Prostate gland (tissue), 2 donors: Measurements from ENCODE around the gene STAM.

Experiments used
- POLR2A ChIP-seq: fragments of 450-650 bp; IDR thresholded peaks from one replicate; pipeline ENCODE4 v1.6.1; 2016; ENCODE audit warnings: antibody characterized with exemption, mild to moderate bottlenecking
- TF ChIP-seq, protein P1 (sequence below), 4 experiments: fragments of 200-600 bp in 2 of 4; fragments of 450-650 bp in 2 of 4; sonication (generic) in 2 of 4; IDR thresholded peaks; 1 replicate in 3 of 4; 2 replicates in 1 of 4; pipeline ENCODE4 v1.5.1; 2016 to 2019; ENCODE audit warnings: antibody characterized with exemption in 4 of 4, mild to moderate bottlenecking in 2 of 4, moderate library complexity in 2 of 4

DNA sequence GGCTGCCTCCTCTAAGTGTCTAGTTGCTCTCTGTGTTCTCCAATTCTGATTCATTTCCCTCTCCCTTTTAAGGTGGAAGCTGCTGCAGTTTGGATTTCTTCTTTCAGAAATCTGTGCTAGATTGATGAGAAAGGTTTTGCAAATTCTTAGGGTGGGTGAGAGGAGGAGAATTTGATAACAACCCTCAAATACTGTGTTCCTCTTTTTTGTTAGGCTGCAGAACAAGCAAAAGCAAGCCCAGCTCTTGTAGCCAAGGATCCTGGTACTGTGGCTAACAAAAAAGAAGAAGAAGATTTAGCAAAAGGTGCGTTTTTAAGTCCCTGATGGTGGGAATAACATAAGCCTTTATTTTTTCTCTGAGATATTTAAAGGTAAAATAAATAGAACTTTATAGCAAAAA lies 49.1 kb downstream of the STAM start:
- TF ChIP-seq POLR2A, result no peak
- TF ChIP-seq, protein P1, sequence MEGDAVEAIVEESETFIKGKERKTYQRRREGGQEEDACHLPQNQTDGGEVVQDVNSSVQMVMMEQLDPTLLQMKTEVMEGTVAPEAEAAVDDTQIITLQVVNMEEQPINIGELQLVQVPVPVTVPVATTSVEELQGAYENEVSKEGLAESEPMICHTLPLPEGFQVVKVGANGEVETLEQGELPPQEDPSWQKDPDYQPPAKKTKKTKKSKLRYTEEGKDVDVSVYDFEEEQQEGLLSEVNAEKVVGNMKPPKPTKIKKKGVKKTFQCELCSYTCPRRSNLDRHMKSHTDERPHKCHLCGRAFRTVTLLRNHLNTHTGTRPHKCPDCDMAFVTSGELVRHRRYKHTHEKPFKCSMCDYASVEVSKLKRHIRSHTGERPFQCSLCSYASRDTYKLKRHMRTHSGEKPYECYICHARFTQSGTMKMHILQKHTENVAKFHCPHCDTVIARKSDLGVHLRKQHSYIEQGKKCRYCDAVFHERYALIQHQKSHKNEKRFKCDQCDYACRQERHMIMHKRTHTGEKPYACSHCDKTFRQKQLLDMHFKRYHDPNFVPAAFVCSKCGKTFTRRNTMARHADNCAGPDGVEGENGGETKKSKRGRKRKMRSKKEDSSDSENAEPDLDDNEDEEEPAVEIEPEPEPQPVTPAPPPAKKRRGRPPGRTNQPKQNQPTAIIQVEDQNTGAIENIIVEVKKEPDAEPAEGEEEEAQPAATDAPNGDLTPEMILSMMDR (IDR thresholded peaks at IDR 0.05), result no peak
